K562 (cell line): Measurements from ENCODE around the gene NUFIP2. TPM values are rescaled to one million over a fixed set of nuclear protein-coding genes. Genes with fewer than 3 reads are reported as not detected.

Experiments used
- CEBPB ChIP-seq: fragments of 450-650 bp; IDR thresholded peaks from 2 replicates; pipeline ENCODE4 v1.6.1; 2016; ENCODE audit warnings: missing genetic modification characterization, missing compliant biosample characterization
- MAFG ChIP-seq: fragments of 450-650 bp; conservative IDR thresholded peaks from 2 replicates; pipeline ENCODE4 v1.6.1; 2016; ENCODE audit warnings: missing genetic modification characterization, missing compliant biosample characterization
- MAX ChIP-seq: sonication (generic); formaldehyde crosslinking; IDR thresholded peaks from 2 replicates; pipeline ENCODE4 v1.9.0; 2022; ENCODE audit warnings: mild to moderate bottlenecking, missing genetic modification reagents
- NFE2 ChIP-seq: IDR thresholded peaks from 2 replicates; pipeline ENCODE4 v1.6.1; 2014; ENCODE audit warnings: antibody characterized with exemption, low read depth
- PRDM10 ChIP-seq: fragments of 450-650 bp; IDR thresholded peaks from 2 replicates; pipeline ENCODE4 v1.6.1; 2018; ENCODE audit not compliant: partially characterized antibody
- PRPF4 ChIP-seq: fragments of 200-400 bp; formaldehyde crosslinking; IDR thresholded peaks from one replicate; pipeline ENCODE4 v1.6.1; 2017; ENCODE audit warnings: low read length, low read depth, mild to moderate bottlenecking; ENCODE audit not compliant: insufficient read depth, poor library complexity, severe bottlenecking
- RAD21 ChIP-seq, 2 experiments: fragments of 250-450 bp in 1 of 2; fragments of 450-650 bp in 1 of 2; sonication (Bioruptor Pico) in 1 of 2; formaldehyde crosslinking in 1 of 2; IDR thresholded peaks in 1 of 2; conservative IDR thresholded peaks in 1 of 2; 2 replicates each; pipeline versions ENCODE4 v1.4.0 to v1.8.0; 2020 to 2022; ENCODE audit warnings: mild to moderate bottlenecking in 2 of 2, moderate library complexity in 1 of 2
- SMARCC2 ChIP-seq: fragments of 450-650 bp; IDR thresholded peaks from 2 replicates; pipeline ENCODE4 v1.6.1; 2017; ENCODE audit warnings: antibody characterized with exemption, moderate library complexity, mild to moderate bottlenecking, low read depth
- SOX6 ChIP-seq: fragments of 450-650 bp; IDR thresholded peaks from 2 replicates; pipeline ENCODE4 v1.6.1; 2014; ENCODE audit warnings: mild to moderate bottlenecking
- SPI1 ChIP-seq: IDR thresholded peaks from 2 replicates; pipeline ENCODE4 v1.6.1; 2011; ENCODE audit warnings: low read depth, low read length, control low read depth, borderline replicate concordance
- ZNF124 ChIP-seq: sonication (generic); formaldehyde crosslinking; IDR thresholded peaks from 2 replicates; pipeline ENCODE4 v1.8.1; 2022; ENCODE audit warnings: missing genetic modification reagents
- ZNF316 ChIP-seq: fragments of 450-650 bp; IDR thresholded peaks from 2 replicates; pipeline ENCODE4 v1.6.1; 2016
- ZNF780A ChIP-seq: fragments of 250-450 bp; sonication (Bioruptor Pico); IDR thresholded peaks from 2 replicates; pipeline ENCODE4 v1.5.0; 2021; ENCODE audit warnings: mild to moderate bottlenecking
- polyA plus RNA-seq, 8 experiments: library from polyadenylated mRNA; depleted of rRNA in 4 of 8; stranded (reverse) in 5 of 8; unstranded in 3 of 8; fragments of >200 nt; fragmentation: Nextera tagmentation in 2 of 8; fragmentation: Illumina TruSeq in 1 of 8; extraction: Ambion mirVana in 2 of 8; extraction: Trizol in 1 of 8; gene quantifications; 2 replicates each; pipeline versions ENCODE4 v1.2.1 to v1.2.3, GENCODE V29; 2011 to 2014; ENCODE audit warnings: inconsistent platforms in 1 of 8, missing spikeins in 1 of 8
- total RNA-seq, 7 experiments: library from RNA; depleted of rRNA in 6 of 7; stranded (reverse); fragments of >200 nt in 6 of 7; fragmentation: Illumina TruSeq in 2 of 7; extraction: Trizol in 2 of 7; gene quantifications; 2 replicates each; pipeline versions ENCODE4 v1.2.1 to v1.2.3, GENCODE V29; 2011 to 2021; ENCODE audit warnings: low replicate concordance in 1 of 7
- TF ChIP-seq, protein P1 (sequence below), 2 experiments: fragments of 450-650 bp; IDR thresholded peaks; 2 replicates each; pipeline ENCODE4 v1.6.1; 2016
- TF ChIP-seq, protein P2 (sequence below), 3 experiments: IDR thresholded peaks in 2 of 3; conservative IDR thresholded peaks in 1 of 3; 2 replicates each; pipeline ENCODE4 v1.5.1; 2011 to 2012; ENCODE audit warnings: low read length in 3 of 3, mild to moderate bottlenecking in 3 of 3, control low read depth in 2 of 3, improper control_type of control experiment in 1 of 3, inconsistent platforms in 1 of 3, low read depth in 1 of 3, mixed read lengths in 1 of 3, moderate library complexity in 1 of 3; ENCODE audit not compliant: insufficient read depth in 2 of 3
- TF ChIP-seq, protein P3 (sequence below), 3 experiments: fragments of 200-800 bp in 1 of 3; fragments of 250-450 bp in 1 of 3; fragments of 450-650 bp in 1 of 3; sonication (Bioruptor Pico) in 1 of 3; sonication (Bioruptor generic) in 1 of 3; formaldehyde crosslinking in 1 of 3; IDR thresholded peaks; 2 replicates each; pipeline versions ENCODE4 v1.6.1 to v1.8.0; 2016 to 2022; ENCODE audit warnings: mild to moderate bottlenecking in 2 of 3, missing genetic modification characterization in 2 of 3, missing compliant biosample characterization in 1 of 3, moderate library complexity in 1 of 3

NUFIP2 gene
- total and polyA plus RNA-seq, 9 of the 15 experiments (the other 6 are each of a cell fraction or from before 2014, with no cell fraction given): 4.9 to 40.7 (median 18.5) TPM

GRCh38 chr17:29291163-29291752, 2.7 kb downstream of the NUFIP2 start (continued):
- peak; percentile 63; the same call in 1 of the 2 replicates for TF ChIP-seq SPI1
- TF ChIP-seq, protein P1, sequence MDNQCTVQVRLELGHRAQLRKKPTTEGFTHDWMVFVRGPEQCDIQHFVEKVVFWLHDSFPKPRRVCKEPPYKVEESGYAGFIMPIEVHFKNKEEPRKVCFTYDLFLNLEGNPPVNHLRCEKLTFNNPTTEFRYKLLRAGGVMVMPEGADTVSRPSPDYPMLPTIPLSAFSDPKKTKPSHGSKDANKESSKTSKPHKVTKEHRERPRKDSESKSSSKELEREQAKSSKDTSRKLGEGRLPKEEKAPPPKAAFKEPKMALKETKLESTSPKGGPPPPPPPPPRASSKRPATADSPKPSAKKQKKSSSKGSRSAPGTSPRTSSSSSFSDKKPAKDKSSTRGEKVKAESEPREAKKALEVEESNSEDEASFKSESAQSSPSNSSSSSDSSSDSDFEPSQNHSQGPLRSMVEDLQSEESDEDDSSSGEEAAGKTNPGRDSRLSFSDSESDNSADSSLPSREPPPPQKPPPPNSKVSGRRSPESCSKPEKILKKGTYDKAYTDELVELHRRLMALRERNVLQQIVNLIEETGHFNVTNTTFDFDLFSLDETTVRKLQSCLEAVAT (IDR thresholded peaks at IDR 0.05): 0 out of 4 replicates have a peak, but pooled peaks of 1 of the 2 experiments have one; percentile 11
- TF ChIP-seq, protein P2, sequence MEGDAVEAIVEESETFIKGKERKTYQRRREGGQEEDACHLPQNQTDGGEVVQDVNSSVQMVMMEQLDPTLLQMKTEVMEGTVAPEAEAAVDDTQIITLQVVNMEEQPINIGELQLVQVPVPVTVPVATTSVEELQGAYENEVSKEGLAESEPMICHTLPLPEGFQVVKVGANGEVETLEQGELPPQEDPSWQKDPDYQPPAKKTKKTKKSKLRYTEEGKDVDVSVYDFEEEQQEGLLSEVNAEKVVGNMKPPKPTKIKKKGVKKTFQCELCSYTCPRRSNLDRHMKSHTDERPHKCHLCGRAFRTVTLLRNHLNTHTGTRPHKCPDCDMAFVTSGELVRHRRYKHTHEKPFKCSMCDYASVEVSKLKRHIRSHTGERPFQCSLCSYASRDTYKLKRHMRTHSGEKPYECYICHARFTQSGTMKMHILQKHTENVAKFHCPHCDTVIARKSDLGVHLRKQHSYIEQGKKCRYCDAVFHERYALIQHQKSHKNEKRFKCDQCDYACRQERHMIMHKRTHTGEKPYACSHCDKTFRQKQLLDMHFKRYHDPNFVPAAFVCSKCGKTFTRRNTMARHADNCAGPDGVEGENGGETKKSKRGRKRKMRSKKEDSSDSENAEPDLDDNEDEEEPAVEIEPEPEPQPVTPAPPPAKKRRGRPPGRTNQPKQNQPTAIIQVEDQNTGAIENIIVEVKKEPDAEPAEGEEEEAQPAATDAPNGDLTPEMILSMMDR (IDR thresholded peaks at IDR 0.05 in 2 of 3, conservative IDR thresholded peaks at IDR 0.05 in 1 of 3; ENCODE audit: insufficient read depth in 2 of 3, low read depth in 1 of 3, low read length in 3 of 3): peak; percentile 42 to 74 (median 53); a peak in 4 of 6 replicates
- peak; percentile 39; the same call in 1 of the 2 replicates for TF ChIP-seq NFE2
- TF ChIP-seq, protein P3, sequence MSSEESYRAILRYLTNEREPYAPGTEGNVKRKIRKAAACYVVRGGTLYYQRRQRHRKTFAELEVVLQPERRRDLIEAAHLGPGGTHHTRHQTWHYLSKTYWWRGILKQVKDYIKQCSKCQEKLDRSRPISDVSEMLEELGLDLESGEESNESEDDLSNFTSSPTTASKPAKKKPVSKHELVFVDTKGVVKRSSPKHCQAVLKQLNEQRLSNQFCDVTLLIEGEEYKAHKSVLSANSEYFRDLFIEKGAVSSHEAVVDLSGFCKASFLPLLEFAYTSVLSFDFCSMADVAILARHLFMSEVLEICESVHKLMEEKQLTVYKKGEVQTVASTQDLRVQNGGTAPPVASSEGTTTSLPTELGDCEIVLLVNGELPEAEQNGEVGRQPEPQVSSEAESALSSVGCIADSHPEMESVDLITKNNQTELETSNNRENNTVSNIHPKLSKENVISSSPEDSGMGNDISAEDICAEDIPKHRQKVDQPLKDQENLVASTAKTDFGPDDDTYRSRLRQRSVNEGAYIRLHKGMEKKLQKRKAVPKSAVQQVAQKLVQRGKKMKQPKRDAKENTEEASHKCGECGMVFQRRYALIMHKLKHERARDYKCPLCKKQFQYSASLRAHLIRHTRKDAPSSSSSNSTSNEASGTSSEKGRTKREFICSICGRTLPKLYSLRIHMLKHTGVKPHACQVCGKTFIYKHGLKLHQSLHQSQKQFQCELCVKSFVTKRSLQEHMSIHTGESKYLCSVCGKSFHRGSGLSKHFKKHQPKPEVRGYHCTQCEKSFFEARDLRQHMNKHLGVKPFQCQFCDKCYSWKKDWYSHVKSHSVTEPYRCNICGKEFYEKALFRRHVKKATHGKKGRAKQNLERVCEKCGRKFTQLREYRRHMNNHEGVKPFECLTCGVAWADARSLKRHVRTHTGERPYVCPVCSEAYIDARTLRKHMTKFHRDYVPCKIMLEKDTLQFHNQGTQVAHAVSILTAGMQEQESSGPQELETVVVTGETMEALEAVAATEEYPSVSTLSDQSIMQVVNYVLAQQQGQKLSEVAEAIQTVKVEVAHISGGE (CRISPR knock-in tag; IDR thresholded peaks at IDR 0.05): no peak
- TF ChIP-seq SMARCC2: peak; percentile 66; the same call in 1 of the 2 replicates
- TF ChIP-seq CEBPB (tag): peak; percentile 80
- TF ChIP-seq ZNF124 (CRISPR knock-in tag): no peak
- TF ChIP-seq SOX6: no peak
- TF ChIP-seq PRPF4: no peak
- TF ChIP-seq MAFG: peak; percentile 21; the same call in 1 of the 2 replicates
- peak; percentile 19 for TF ChIP-seq PRDM10
- TF ChIP-seq RAD21 (CRISPR knock-in tag; conservative IDR thresholded peaks at IDR 0.05 in 1 of 2, IDR thresholded peaks at IDR 0.05 in 1 of 2): peak; percentile 46 to 71; a peak in 3 of 4 replicates
- no peak for TF ChIP-seq MAX
- no peak for TF ChIP-seq ZNF780A (CRISPR knock-in tag)
- TF ChIP-seq ZNF316: peak; percentile 65
